Omental fat pad (tissue), 4 donors: Measurements from ENCODE around the gene MEGF10. TPM values are rescaled to one million over a fixed set of nuclear protein-coding genes. Genes with fewer than 3 reads are reported as not detected.

Source experiments
- ATAC-seq: fragments of 150-250 bp; one replicate; pipeline ENCODE4 v1.9.1; 2016; ENCODE audit warnings: mild to moderate bottlenecking, moderate library complexity; ENCODE audit not compliant: low FRiP score
- DNase-seq: peaks from one replicate; pipeline ENCODE4 v3.0.0-alpha.2; 2019; ENCODE audit warnings: low spot score
- total RNA-seq, 4 donors: library from RNA; depleted of rRNA; stranded (reverse); fragments of >200 nt; gene quantifications; one replicate each; pipeline ENCODE4 v1.1.0, GENCODE V29; 2016
- TF ChIP-seq, protein P1 (sequence below), 3 donors: fragments of 450-650 bp; IDR thresholded peaks; one replicate each; pipeline ENCODE4 v1.5.1; 2016 to 2017; ENCODE audit warnings: antibody characterized with exemption in 3 of 3, mild to moderate bottlenecking in 3 of 3, moderate library complexity in 2 of 3

MEGF10 gene
- total RNA-seq, 4 donors from 2014 or later: 0.13 to 0.74 (median 0.42) TPM

DNA sequence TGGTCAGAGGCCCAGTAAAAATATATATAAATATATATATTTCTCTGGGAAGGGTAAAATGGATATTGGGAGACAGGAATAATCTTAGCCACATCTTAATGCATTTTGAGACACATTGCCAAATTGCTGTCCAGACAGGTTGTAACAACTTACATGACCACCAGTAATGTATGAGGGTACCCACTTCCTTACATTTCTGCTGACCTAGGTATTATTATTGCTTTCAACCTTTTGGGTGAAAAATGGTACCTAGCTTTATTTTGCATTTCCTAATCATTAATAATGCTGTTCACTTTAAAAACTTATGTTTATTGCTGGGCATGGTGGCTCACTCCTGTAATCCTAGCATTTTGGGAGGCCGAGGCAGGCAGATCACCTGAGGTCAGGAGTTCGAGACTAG is 61.5 kb downstream of the MEGF10 start:
- ATAC-seq: no peak
- DNase-seq: no peak
- TF ChIP-seq, protein P1, sequence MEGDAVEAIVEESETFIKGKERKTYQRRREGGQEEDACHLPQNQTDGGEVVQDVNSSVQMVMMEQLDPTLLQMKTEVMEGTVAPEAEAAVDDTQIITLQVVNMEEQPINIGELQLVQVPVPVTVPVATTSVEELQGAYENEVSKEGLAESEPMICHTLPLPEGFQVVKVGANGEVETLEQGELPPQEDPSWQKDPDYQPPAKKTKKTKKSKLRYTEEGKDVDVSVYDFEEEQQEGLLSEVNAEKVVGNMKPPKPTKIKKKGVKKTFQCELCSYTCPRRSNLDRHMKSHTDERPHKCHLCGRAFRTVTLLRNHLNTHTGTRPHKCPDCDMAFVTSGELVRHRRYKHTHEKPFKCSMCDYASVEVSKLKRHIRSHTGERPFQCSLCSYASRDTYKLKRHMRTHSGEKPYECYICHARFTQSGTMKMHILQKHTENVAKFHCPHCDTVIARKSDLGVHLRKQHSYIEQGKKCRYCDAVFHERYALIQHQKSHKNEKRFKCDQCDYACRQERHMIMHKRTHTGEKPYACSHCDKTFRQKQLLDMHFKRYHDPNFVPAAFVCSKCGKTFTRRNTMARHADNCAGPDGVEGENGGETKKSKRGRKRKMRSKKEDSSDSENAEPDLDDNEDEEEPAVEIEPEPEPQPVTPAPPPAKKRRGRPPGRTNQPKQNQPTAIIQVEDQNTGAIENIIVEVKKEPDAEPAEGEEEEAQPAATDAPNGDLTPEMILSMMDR (IDR thresholded peaks at IDR 0.05): no peak

DNA sequence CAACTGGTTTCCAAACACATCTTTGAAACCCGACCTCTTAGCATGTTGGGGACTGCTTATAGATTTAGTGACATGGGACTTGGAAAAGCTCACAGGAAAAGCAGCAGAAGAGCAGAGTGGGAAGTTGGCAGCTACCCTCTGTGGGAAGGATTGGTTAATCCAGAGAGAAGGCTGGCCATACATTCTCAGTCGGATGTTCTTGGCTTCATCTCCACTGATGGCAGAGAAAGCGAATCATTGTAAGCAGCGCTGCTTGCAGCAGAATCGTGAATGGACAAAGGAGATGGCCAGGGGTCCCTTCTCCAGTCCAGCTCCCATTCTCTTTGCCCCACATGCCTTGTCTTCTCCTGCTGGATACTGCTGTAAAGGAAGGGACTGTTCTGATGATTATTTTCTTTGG is 62.7 kb downstream of the MEGF10 start:
- ATAC-seq: no peak

DNA sequence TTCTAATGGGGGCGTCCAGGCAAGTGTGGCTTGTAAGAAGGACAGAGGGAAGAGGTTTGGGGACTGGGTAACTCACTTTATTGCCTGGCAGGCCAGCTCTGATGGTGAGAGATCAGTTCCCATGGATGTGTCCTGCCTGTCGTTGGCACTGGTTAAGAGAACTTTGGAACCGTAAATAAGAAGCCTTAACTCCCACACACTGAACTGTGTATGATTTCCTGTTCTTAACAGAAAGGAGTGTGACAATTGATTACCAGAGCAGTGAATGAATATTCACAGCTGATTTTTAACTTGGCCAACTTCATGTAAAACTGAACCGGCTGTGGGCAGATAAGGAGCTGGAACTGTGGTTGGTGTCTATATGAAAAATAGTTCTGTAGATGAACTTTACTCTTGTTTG is 63.2 kb downstream of the MEGF10 start:
- DNase-seq: no peak
- no peak for ATAC-seq
- TF ChIP-seq, protein P1 (IDR thresholded peaks at IDR 0.05): no peak

More for the DNA sequence above, 62.7 kb downstream of the MEGF10 start:
- DNase-seq: no peak
- TF ChIP-seq, protein P1 (IDR thresholded peaks at IDR 0.05): no peak

DNA sequence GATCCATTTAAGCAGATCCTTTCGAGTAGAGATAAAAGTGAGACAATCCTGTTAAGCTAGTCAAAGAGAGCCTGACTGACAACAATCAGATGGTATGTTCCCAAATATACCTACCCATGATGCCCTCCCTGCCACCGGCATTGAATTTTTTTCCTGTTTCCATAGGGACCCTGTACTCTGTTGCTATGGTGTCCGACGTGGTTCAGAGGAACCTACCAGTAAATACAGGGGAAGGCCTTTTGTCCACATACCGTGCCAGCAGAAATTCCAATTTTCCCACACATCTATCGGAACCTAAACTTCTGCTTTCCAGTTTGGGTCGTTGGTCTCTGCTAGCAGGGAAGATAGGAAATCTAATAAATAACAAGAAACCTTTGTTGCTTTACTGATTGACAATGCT is 64.7 kb downstream of the MEGF10 start:
- TF ChIP-seq, protein P1 (IDR thresholded peaks at IDR 0.05): no peak
- DNase-seq (no peak), ATAC-seq (no peak)

DNA sequence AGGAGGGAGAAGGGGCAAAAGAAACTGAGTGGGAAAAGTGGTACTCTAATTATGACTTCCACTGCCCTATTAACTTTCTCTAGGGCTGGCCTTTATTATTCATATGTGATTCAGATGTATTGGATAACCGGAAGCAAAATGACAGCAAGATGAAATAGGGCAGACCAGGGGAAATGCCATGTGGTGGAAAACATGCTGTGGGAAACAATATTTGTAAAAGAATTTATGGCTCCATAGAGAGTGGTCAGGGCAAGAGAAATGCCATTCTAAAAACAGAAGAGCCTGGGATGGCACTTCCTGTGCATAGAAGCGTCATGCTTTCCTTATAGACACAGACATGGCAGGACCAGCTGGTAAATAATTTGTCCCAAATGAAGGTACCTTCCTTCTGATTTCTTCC is 67.7 kb downstream of the MEGF10 start:
- TF ChIP-seq, protein P1 (IDR thresholded peaks at IDR 0.05): no peak
- DNase-seq (no peak), ATAC-seq (no peak)

DNA sequence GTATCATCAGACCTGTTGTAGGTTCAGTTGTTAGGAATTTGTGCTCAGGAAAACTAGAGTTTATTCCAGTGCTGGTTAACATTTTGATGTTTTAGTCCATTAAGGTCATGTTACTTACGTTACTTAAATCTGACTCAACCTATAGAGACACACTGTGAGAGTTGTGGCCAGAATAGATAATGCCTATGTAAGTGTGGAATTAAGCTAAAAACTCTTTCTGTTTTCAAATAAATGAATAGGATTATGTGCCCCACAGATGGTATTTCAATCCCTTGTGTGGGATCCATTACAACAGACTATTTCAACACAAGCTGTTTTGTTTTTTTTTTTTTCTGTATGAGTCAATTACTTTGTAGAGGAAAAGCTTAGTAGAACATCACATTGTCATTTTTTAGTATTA is 68.1 kb downstream of the MEGF10 start:
- no peak for ATAC-seq
- DNase-seq: no peak
- TF ChIP-seq, protein P1 (IDR thresholded peaks at IDR 0.05): no peak

DNA sequence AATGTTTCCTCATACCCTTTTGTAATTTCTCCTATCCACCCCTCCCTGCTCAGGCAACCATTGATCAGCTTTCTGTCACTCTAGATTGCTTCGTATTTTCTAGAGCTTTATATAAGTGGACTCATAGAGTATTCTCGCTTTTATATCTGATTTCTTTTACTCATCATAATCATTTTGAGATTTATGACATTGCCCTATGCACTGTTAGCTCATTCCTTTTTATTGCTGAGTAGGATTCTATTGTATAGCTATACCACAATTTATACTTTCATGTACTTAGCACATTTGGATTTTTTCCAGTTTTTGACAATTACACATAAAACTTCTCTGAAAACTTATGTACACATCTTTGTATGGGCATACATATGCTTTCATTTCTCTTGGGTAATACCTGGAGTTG is 68.9 kb downstream of the MEGF10 start:
- no peak for DNase-seq
- ATAC-seq: no peak

More for the DNA sequence above, 68.9 kb downstream of the MEGF10 start:
- TF ChIP-seq, protein P1 (IDR thresholded peaks at IDR 0.05): no peak
